DMS79 treated with DMSO at 0.1 percent for 48 hours (cell line): Measurements from ENCODE around the gene TMEM219.

ENCODE experiments used
- DNase-seq: peaks from one replicate; lab custom pipeline; 2025; lab: John Stamatoyannopoulos, UW

The TMEM219 gene

DNA sequence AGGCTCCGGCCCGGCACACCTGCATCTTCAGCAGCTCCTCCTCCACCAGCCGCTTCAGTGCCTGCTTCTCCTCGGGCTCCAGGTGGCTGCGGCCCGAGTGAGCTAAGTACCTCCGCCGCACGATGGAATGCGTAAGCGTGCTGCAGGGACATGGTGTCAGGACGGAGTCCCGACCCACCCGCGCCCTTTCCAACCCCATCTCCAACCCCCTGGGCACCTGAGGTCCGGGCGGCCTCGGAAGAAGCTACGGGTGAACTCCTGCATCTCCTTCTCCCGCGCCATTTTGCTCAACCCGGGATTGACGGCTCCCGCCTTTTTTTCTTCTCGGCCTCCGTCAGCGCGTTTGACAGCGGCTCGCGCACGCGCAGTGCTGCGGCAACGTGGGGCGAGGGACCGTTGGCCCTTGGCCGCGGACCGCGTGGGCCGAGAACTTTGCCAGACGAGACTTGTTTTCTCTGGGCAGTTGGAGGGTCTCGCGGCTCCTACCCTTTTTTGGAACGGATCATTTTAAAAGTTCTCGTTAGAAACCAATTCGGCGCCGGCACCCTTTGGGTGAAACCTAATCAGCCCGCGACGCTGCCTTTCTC lies 33.5 kb downstream of the TMEM219 start, which contains the start of gene HIRIP3:
Gene HIRIP3 (minus strand): TSS at position 294 of the 587 bp plus-strand sequence. CDS start 12 bp downstream, at position 282.
- peak; percentile 88 for DNase-seq

DNA sequence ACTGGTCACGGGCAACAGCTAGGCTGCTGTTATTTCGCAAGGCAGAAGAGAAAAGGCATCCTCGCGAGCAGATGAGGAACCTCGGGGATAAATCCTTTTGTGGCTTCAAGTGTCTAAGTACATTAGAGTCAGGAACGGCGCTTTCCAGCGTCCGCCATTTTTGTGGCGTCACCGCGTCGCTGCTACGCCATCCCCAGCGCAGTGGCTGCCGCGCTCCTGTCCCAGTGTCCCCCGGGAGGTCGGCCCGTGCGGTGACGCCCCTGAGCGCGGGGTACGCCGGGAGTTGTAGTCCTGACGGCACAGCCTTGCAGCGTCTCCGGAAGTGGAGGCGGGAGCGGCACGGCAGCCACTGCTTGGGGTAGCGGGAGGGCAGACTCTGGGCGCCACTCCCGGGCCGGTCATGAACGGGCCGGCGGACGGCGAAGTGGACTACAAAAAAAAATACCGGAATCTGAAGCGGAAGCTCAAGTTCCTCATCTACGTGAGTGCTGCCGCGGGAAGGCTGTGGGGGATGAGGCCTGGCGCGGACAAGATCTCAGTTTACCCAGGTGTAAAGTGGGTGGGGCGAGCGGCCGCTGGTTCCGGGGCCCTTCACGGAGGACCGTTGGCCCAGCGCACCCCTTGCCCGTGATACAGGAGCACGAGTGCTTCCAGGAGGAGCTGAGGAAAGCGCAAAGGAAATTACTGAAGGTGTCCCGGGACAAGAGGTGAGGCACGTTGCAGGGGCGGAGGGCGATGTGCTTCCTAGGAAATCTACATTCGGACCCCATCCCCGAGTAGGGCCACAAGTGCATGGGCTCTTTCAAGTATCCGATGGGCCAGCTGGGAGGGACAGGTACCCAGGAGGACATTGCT lies 34.3 kb downstream of the TMEM219 start, which contains the start of gene INO80E:
Gene INO80E (plus strand): TSS at position 331 of the 855 bp plus-strand sequence. CDS start 70 bp downstream, at position 401.
- DNase-seq = peak; percentile 92

DNA sequence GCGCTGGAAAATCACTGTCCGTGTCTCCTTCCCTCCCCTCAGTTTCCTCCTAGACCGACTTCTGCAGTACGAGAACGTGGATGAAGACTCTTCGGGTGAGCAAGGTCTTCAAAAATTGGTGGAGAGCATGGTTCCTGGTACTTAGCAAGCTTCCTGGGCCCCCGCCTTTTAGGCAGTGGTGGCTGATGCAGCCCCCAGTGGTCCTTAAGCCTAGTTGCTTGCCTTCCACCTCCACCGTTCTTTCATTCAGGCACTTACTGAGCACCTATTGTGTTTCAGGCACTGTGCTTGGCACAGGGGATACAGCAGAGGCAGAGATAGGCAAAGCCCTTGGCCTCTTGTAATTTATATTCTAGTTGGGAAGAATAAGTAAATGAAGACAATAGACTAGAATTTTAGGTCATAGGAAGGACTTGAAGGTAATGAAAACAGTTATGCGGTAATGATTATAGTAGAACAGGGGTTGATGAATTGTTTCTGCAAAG lies 34.9 kb downstream of the TMEM219 start:
- DNase-seq = no peak

DNA sequence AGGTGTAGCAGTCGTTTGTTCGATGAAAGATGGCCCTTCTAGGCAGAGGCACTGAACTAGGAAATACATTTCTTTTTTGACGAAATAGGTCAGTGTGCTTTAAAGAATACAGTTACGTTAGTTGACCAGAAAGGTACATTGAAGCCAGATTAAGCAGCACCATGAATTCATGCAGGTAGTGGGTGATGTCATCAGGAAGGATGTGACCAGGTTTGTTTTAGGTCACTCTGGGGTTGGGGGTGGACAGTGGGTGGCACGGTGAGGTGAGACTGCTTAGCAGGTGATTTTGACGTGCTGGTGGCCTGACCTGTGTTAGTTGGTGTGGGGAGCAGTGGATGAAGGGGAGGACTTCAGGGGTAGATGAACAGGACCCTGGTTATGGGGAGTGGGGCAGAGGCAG lies 37.7 kb downstream of the TMEM219 start:
- no peak for DNase-seq

DNA sequence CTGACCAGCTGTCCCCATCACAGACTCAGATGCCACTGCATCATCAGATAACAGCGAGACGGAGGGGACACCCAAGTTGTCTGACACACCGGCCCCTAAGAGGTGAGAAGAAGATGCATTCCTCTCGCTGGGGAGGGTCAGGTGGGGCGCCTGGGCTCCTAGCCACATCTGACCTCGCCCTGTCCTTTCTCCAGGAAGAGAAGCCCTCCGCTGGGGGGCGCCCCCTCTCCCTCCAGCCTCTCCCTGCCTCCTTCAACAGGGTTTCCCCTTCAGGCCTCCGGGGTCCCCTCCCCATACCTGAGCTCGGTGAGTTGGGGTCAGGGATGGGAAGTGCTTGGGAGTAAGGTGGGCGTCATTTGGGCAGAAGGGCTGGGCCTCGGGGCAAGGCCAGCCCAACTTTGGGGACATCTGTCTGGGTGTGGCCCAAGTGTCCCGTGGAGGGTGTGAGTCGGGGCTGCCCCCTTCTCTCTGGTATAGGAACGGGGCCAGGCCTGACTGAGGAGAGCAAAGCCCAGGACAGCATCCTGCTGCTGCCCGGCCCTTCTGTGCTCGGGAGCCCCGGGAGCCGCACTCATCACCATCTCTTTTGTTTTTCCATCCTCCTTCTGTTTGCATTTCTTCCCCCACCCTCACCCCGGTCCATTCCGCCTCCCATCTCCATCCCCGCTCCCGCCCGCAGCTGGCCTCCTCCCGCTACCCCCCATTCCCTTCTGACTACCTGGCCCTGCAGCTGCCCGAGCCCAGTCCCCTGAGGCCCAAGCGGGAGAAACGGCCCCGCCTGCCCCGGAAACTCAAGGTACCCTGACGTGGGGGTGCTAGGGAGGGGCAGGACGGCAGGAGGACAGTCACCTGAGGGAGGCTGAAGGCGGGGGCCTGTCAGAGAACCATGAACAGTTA lies 39.1 kb downstream of the TMEM219 start:
- no peak for DNase-seq

DNA sequence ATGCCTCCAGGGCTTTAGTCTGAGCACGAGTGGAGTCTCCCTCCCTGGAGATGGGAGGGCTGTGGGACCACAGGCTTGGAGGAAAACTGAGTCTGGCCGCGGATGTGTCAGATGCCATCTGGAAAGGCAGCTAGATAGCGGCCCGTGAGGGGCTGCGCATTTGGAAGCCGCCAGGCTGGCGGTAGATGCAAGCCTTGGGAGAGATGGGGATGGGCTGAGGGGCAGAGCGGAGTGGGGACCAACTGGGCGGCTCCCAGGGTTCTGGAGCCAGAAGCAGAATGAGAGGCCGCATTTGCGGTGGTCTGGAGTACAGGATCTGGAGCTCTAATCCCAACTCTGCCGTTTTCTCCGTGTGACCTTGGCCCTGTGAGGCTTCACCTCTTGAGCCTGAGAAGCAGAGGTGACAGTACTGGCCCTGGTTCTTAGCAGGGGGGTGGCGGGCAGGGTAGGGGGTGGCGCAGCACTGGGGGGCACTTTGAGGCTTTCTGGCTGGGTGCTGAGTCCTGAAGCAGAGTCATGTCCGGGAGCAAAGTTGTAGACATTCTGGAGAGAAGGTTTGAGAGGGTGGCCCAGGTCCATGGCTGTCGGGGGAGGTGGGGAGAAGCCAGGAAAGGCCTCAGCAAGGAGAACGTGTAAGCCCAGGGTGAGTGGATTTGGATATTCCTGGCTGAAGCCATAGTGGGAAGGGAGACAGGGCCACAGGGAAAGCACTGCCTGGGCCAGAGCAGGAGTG lies 40.9 kb downstream of the TMEM219 start:
- DNase-seq = no peak

DNA sequence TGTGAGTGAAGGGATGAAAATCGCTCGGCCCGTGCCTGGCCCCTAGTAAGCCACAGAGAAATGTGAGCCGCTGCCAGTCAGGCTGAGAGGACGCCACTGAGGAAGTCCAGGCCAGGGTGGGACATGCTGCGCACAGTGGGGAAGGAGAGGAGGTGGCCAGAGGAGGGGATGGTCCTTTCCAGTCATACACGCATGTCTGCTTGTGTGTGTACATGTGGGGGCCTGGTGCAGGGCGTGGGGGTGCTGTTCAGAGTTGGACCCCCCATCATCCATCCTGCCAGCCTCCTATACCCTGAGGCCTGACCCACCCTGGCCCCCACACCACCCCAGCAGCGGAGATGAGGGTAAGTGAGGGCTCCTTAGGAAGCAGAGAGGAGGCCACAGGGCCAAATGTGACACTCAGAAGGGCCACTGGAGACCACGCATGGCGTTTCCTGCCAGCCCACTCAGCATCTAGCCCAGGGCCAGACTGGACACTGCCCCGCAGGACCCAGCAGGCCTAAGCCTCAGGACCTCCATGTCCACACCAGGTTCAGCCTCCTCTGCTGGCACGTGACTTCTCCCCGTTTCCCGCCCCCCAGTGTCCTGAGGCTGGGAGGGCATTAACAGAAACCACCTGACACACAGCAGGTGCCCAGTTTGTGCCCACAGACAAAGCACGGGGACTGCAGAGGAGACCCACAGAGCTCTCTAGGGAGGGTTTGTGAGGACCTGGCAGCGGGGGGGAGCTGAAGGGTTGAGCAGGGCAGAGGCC lies 42.0 kb downstream of the TMEM219 start:
- DNase-seq = no peak

DNA sequence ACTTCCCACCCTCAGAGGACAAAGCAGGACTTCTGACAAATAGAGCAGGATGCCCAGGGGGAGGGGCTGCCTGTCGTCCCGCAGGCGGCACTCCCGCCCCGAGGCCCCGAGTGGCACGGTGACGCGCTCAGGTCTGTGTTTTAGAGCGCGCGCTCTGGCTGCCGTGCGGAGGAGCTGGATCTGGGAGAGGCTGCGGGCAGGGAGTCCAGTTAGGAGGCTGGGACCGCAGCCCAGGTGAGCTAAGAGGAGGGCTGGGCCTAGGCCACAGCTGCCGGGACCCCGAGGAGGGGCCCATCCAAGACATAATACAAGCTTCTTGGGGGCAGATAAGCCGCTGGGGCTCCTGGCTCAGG lies 42.5 kb downstream of the TMEM219 start:
- DNase-seq = peak; percentile 82

DNA sequence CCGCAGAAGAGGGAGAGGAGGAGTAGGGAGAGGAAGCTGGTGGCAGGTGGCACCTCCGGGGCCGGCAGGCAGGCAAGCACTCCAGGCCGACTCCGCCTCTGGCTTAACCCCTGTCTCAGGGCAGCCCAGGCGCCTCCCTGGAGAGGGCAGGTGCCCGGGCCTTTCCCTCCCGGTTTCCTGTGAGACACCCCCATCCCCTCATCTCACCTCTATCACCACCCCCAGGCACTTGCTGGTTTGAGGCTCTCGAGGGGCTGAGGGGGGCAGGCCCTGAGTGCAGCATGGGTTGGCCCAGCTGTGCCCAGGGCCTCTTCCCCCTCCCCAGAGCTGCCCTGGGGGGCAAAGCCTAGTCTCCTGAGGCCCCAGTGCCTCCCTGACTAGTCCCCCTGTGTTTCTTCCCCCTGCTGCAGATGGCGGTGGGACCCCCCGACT lies 42.9 kb downstream of the TMEM219 start:
- DNase-seq = peak; percentile 82

DNA sequence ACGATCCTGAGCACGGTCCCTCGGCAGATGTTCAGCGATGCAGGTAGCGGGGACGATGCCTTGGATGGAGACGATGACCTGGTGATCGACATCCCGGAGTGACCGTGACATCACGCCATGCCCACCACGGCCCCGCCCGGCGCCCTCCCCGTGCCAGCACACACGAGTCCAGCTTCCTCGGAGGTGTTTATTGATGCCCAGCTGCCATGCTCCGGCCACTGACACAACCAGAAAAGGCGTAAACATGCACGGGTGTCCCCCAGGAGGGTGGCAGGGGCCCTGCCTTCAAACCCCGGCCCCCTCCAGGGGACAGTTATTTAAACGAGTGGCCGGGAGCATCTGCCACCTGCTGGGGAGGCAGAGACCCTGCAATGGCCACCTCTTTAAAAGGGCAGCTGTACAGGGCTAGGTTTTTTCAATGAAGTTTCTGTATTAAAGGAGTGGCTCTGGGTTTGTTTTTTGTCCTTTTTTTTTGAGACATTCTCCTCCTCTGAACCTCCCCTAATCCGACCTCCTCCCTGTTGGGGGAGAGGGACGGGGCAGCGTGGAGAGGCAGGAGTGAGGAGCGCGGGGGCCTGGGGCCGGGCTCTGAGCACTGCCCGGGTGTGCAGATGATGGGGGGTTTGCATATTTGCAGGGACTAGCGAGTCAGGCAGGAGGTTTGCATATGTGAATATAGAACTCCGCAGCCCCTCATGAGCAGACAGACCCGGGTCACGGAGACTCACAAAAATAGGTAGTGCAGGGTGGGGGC lies 43.6 kb downstream of the TMEM219 start:
- peak; percentile 51 for DNase-seq

DNA sequence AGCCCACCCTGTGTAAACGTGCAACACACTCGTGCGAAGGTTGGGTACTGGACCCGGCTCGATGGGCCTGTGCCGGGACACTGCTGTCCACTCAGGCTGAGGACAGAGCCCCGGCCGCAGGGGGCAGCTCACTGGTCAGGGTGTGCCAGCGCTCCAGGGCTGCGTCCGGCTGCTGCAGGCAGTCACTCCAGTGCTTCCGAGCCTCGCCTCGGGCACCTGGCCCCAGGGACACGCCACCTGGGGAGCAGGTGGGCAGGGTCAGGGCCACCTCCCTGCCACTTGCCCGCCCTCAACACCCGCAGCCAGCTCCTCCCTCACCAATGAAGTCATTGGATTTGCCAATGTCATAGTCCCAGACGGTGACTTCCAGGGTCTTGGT lies 44.2 kb downstream of the TMEM219 start:
- DNase-seq = no peak

DNA sequence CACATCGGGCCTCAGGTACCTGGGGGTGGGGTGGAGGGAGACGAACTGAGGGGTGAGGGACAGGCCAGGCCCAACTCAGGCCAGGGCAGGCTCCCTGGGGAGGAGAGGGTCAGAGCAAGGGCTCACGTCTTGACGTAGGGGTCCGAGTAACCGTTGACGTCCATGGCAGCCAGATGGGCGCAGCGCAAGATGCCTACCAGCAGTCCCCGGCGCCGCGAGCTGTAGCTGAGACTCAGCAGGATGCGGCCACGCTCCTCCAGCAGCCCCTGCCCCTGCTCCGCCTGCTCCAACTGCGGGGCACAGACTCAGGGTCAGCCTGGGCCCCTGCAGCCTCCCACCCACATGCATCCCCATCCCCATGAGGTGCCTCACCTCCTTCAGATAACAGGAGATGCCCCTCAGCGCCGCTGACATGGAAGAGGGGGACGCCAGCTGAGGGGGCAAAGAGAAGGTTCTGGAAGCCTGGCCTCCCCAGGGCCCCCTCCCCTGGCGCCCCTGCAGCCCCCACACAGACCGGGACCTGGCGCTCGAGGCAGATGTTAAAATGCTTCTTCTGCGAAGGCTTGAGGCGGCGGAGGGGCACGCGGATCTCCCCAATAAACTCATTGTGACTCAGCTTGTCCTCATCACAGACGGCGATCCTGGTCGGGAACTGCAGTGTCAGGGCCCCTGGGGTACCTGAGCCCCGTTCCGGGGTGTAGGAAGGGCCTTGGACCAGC lies 44.9 kb downstream of the TMEM219 start:
- no peak for DNase-seq

DNA sequence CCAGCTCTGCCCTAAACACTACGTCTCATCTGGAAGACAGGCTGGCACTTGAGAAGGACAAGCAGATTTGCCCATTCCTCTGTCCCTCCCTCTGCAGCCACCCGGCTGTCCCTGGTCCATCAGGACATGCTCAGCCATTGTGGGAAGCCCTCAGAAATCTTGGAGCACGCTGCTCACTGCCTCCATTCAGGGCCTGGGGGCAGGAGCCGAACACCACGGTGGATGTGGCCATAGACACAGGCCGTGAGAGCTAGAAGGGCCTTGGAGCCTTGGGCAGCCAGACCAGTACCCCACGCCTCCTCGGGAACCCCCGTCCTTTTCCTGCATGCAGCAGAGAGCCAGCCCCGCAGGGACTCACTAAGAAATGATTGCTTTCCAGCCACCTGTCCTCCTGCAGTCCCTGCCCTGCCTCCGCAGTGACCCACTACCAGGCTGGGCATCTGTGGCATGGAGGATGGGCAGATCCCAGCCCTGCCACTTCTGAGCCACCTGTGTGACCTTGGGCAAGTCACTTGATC lies 45.6 kb downstream of the TMEM219 start:
- no peak for DNase-seq

DNA sequence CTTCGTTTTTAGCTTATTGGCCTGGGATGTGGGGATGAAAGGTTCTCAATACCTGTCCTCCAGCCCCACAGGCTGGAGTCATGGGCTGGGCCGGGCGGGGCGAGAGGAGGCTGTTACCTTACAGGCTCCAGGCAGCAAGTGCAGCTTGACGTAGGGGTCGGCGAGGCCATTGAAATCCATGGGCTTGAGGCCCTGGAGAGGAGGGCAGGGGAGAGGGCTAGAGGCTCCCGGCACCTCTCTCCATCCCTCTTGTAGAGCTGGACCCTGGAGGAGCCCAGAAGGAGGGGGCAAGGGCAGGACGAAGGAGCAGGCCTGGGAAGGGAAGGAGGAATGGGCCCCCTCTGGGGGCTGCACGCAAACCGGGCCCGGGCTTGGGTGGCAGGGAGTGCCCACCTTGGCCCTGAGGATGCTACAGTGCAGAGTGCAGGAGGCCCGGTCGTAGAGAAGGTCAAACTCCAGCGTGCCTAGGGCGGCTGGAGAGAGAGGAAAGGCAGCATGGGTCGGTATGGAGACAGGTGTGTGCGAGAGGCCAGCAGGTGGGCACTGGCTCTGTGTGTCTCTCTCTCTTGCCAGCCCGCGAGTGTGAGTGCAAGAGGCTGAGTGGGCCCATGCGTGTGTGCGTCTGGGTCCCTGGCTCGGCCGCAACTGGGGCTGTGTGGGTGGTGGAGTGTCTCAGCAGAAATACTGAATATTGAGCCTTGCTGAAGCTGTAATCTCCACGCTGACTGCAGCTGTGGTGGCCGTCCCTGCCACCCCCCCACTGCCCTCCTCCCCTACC lies 47.4 kb downstream of the TMEM219 start:
- no peak for DNase-seq

DNA sequence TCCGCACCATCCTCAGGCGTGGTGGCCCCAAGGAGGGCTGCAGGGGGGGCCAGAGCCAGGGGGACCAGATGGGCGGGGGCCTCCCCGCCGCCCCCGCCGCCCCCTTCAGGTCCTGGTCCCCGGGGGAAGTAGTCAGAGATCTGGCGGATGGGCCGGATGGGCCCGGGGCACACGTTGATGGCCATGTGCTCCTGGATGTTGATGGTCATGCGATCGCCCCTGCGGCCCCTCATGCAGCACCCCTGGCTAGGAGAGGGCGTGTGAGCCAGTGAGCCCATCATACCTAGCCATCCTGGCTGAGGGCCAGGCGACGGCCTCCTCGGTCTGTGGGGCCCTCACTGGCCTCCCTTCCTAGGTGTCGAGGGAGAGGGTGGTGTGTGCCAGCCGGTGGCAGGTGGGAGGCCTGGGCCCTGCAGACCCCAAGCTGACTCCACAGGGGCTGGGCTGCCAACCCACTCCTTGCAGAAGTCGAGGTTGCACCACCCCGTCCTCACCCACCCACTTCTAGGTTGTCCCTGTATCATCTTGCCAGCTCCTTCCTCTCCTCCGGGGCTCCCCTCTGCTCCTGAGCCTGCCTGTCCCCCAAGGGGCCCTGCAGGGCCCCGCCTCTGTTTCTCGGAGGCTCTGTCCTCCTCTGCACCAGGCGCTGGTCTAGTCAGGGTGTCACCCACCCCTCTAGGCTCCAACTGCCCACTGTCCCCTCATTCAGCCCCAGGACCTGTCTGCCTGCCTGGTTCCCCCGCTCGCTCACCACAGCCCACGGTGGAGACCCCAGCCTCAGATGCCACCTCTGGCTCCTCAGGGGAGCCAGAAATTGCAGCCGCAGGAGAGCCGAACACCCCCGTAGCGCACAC lies 48.3 kb downstream of the TMEM219 start:
- DNase-seq = no peak

DNA sequence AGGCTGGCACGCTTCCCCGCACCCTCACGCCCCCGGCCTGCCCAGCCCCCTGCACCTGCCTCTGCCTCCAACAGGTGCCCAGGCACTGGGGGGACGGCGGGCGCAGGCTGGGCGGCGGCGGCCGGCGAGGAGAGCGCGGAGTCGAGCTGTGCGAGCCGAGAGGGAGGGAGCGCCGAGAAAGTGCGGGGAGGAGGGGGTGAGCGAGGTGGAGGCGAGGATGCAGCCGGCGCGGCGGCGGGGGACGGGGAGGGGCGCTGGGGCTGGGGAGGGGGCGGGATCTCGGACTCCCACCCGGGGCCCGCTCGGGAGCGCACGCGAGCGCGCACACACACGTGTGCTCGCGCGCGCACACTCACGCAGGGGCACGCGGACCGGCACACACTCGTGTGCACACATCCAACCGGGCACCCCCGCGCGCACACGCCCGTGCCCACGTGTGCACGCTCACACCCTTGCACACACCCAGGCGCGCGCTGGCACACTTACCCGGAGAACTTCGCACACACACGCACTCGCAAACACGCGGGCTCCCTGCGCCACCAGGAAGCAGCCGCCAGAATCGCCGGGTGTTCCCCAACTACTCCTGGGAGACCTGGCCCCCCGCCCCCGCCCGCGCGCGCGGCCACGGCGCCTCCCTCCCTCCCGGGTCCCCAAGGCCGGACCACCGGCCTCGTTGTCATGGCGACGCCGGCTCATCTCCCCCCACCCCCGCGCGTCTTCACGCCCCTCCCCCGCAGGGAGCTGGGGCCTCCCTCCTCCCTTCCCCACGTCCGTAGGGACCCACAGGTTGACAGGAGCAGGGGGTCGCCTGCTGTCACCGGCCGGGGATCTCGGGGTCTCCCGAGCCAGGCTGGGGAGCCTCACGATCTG lies 49.2 kb downstream of the TMEM219 start, which contains the start of gene DOC2A:
Gene DOC2A (minus strand): TSS at position 184 of the 870 bp plus-strand sequence. CDS start 805 bp downstream, outside the sequence.
- DNase-seq = peak; percentile 38
